Heart right ventricle (tissue), 16 donors: ENCODE results near the gene CLCN7. TPM values are rescaled to one million over a fixed set of nuclear protein-coding genes. Genes with fewer than 3 reads are reported as not detected.

Source experiments
- ATAC-seq, 8 donors: fragments of 200-7000 bp; cut with Tn5 transposase; one replicate each; pipeline ENCODE4 v1.9.1; 2020; ENCODE audit warnings: mild to moderate bottlenecking in 8 of 8, moderate library complexity in 8 of 8, moderate number of reproducible peaks in 1 of 8
- DNase-seq, 2 donors: peaks; one replicate each; pipeline ENCODE4 v3.0.0-alpha.2; 2020
- H3K27ac ChIP-seq, 10 donors: fragments of 200-600 bp; sonication (generic) in 2 of 10; one replicate each; pipeline versions ENCODE4 v1.5.0 to v1.8.0; 2020 to 2022; ENCODE audit warnings: mild to moderate bottlenecking in 3 of 10
- H3K27me3 ChIP-seq, 7 donors: fragments of 200-600 bp; one replicate each; pipeline ENCODE4 v1.8.0; 2021 to 2022; ENCODE audit warnings: mild to moderate bottlenecking in 2 of 7
- H3K36me3 ChIP-seq, 9 donors: fragments of 200-600 bp; sonication (generic) in 1 of 9; one replicate each; pipeline versions ENCODE4 v1.5.0 to v1.8.0; 2020 to 2022; ENCODE audit warnings: mild to moderate bottlenecking in 2 of 9
- H3K4me1 ChIP-seq, 9 donors: fragments of 200-600 bp; sonication (generic) in 1 of 9; one replicate each; pipeline versions ENCODE4 v1.5.0 to v1.8.0; 2020 to 2022; ENCODE audit warnings: mild to moderate bottlenecking in 4 of 9
- H3K4me3 ChIP-seq, 10 donors: fragments of 200-600 bp; sonication (generic) in 2 of 10; one replicate each; pipeline versions ENCODE4 v1.5.0 to v1.8.0; 2020 to 2022; ENCODE audit warnings: mild to moderate bottlenecking in 7 of 10, moderate library complexity in 2 of 10
- H3K9me3 ChIP-seq, 11 donors: fragments of 200-600 bp in 10 of 11; sonication (generic) in 2 of 11; one replicate each; pipeline versions ENCODE4 v1.5.0 to v1.8.0; 2013 to 2022; ENCODE audit warnings: mild to moderate bottlenecking in 2 of 11, control low read depth in 1 of 11, moderate library complexity in 1 of 11
- CTCF ChIP-seq, 9 donors: fragments of 200-600 bp; sonication (generic) in 2 of 9; IDR thresholded peaks; one replicate each; pipeline versions ENCODE4 v1.5.0 to v1.8.0; 2021 to 2022; ENCODE audit warnings: antibody characterized with exemption in 9 of 9, mild to moderate bottlenecking in 5 of 9, moderate library complexity in 1 of 9
- WGBS, 2 donors: extraction: QIAGEN DNeasy Blood & Tissue Kit; methylation state at CpG; one replicate each; pipeline ENCODE4 v1.1.7; 2013; ENCODE audit warnings: inconsistent platforms in 1 of 2; 5-methylcytosine and 5-hydroxymethylcytosine counted together
- intact Hi-C, 10 donors: fragments of 100-400 bp; cut with DNase I; formaldehyde crosslinking; loops; one replicate each; pipeline versions ENCODE4 v1.11.1 to v1.14.2; 2022
- polyA plus RNA-seq, 2 donors: library from polyadenylated mRNA; stranded (reverse); fragments of 200-250 nt; gene quantifications; one replicate each; pipeline ENCODE4 v1.2.3, GENCODE V29; 2013
- total RNA-seq, 10 donors: library from RNA; stranded (reverse); fragmentation: NEBNext Ultra II Directional in 3 of 10; extraction: Animal tissue kit (Norgen Biotek cat#: 25700) in 3 of 10; gene quantifications; one replicate each; pipeline versions ENCODE4 v1.2.1 to v1.2.4, GENCODE V29; 2021 to 2023
- donor health status: Arrhythmogenic right ventricular cardiomyopathy.
- donor health status: ischemic (EF 13 %, LVEDD 7.1; RV severe dilation, severe dysfunction).
- donor health status: healthy with polysubstance abuse.
- donor health status: DM: no; HTN: yes; CAD: no.
- donor health status: DM: no; HTN: no; CAD: no.
- donor health status: ischemic (EF 25% LVEDD 6.9; RV normal size, moderate dysfunction).
- donor health status: ischemic (EF 25% LVEDD 5.7; RV mildly dilated, moderate dysfunction).
- donor health status: healthy.
- donor health status: DM: yes; HTN: yes; CAD: no.
- donor health status: Ischemic cardiomyopathy.
- donor health status: ischemic (EF 35%, LVEDD 5.7; RV mildly dilated, moderate dysfunction).
- donor health status: nonischemic (EF 11% LVEDD 7.7; RV severe dilation, severe dysfunction).
- donor health status: DM: yes; HTN: yes; CAD: no.
- donor health status: PGD.
- donor health status: ischemic (EF 29% LVEDD 5.4; RV normal size, mild dysfunction).
- donor health status: nonischemic (EF 23%, LVEDD 6.1; RV moderate dilation, normal function).

Gene CLCN7
- total and polyA plus RNA-seq, 12 donors = 29.5 to 60.6 (median 35.1) TPM

GRCh38 chr16:1455190-1456171 lies 19.3 kb downstream of the CLCN7 start:
- no peak for TF ChIP-seq CTCF (IDR thresholded peaks at IDR 0.05)
- WGBS, 2 donors = 94 to 95% methylated on average over 40 to 41 of the region's 41 CpGs
- H3K36me3 ChIP-seq = peaks cover 0 to 93% (median 66%) of the 10 kb centered on the region in 9 donors
- intact Hi-C loops = no loop called here
- H3K27ac ChIP-seq = no peak overlapping the region
- no peaks in the 10 kb centered on the region for H3K27me3 ChIP-seq
- no peaks in the 10 kb centered on the region for H3K4me1 ChIP-seq
- DNase-seq (no peak), ATAC-seq (no peak)
- no peaks in the 10 kb centered on the region for H3K9me3 ChIP-seq
- H3K4me3 ChIP-seq = no peak overlapping the region

- DNase-seq = no peak
- intact Hi-C loops = no loop called here
- no peak for ATAC-seq
- no peaks in the 10 kb centered on the region for H3K9me3 ChIP-seq
- WGBS, 2 donors = 88 to 93% methylated on average over 17 of the region's 17 CpGs
- H3K4me1 ChIP-seq = no peaks in the 10 kb centered on the region
- no peak for TF ChIP-seq CTCF (IDR thresholded peaks at IDR 0.05)
- H3K27me3 ChIP-seq = no peaks in the 10 kb centered on the region
- no peak overlapping the region for H3K27ac ChIP-seq
- no peak overlapping the region for H3K4me3 ChIP-seq
- H3K36me3 ChIP-seq = peaks cover 0 to 95% (median 65%) of the 10 kb centered on the region in 9 donors
These were observed 20.3 kb downstream of the CLCN7 start for GRCh38 chr16:1454561-1454960.

GRCh38 chr16:1453316-1453715 lies 21.5 kb downstream of the CLCN7 start:
- Histone ChIP-seq H3K4me3 (no peak overlapping the region), H3K27ac (no peak overlapping the region), H3K4me1 (no peaks in the 10 kb centered on the region), H3K9me3 (no peaks in the 10 kb centered on the region), H3K27me3 (no peaks in the 10 kb centered on the region), H3K36me3 (peaks cover 0 to 98% (median 58%) of the 10 kb centered on the region in 9 donors)
- DNase-seq = no peak
- 94 to 96% methylated on average over 19 of the region's 19 CpGs for WGBS, 2 donors
- no peak for TF ChIP-seq CTCF (IDR thresholded peaks at IDR 0.05)
- intact Hi-C loops = no loop called here
- no peak for ATAC-seq

- 94 to 98% methylated on average over 20 of the region's 20 CpGs for WGBS, 2 donors
- no peak for ATAC-seq
- no peaks in the 10 kb centered on the region for H3K9me3 ChIP-seq
These were observed 22.3 kb downstream of the CLCN7 start for GRCh38 chr16:1452530-1452929.

More at GRCh38 chr16:1452530-1452929, 22.3 kb downstream of the CLCN7 start:
- TF ChIP-seq CTCF (IDR thresholded peaks at IDR 0.05) = no peak
- intact Hi-C loops = no loop called here
- no peaks in the 10 kb centered on the region for H3K4me1 ChIP-seq
- H3K4me3 ChIP-seq = no peak overlapping the region
- H3K27me3 ChIP-seq = no peaks in the 10 kb centered on the region
- DNase-seq = no peak
- peaks cover 0 to 98% (median 54%) of the 10 kb centered on the region in 9 donors for H3K36me3 ChIP-seq
- H3K27ac ChIP-seq = no peak overlapping the region
